ENCODE results near the gene MTG2. TPM values are rescaled to one million over a fixed set of nuclear protein-coding genes. Genes with fewer than 3 reads are reported as not detected.

MTG2 gene
- total and polyA plus RNA-seq, 2 of the 13 experiments (the other 11 are each of a cell fraction or from before 2014, with no cell fraction given), result 20.4 to 37.8 TPM

- TF ChIP-seq THRA (CRISPR knock-in tag; IDR thresholded peaks at IDR 0.05; ENCODE audit: borderline replicate concordance) (no peak), TRIM24 (CRISPR knock-in tag; IDR thresholded peaks at IDR 0.05) (no peak), KAT2B (IDR thresholded peaks at IDR 0.05; ENCODE audit: borderline replicate concordance, low read depth, low read length) (no peak), ZNF792 (CRISPR knock-in tag; IDR thresholded peaks at IDR 0.05) (no peak), ZNF550 (CRISPR knock-in tag; IDR thresholded peaks at IDR 0.05; ENCODE audit: borderline replicate concordance) (0 out of 2 replicates have a peak, but pooled peaks have one; percentile 34), ZNF138 (CRISPR knock-in tag; IDR thresholded peaks at IDR 0.05; ENCODE audit: low read depth) (no peak), CCDC6 (CRISPR knock-in tag; IDR thresholded peaks at IDR 0.05) (no peak), THAP7 (CRISPR knock-in tag; IDR thresholded peaks at IDR 0.05) (no peak), SNAI1 (CRISPR knock-in tag; IDR thresholded peaks at IDR 0.05; ENCODE audit: borderline replicate concordance) (no peak), SIN3A (IDR thresholded peaks at IDR 0.05; ENCODE audit: borderline replicate concordance, low read depth, low read length) (peak; percentile 19; the same call in 1 of the 2 replicates), ADNP (CRISPR knock-in tag; IDR thresholded peaks at IDR 0.05) (no peak), ZNF609 (CRISPR knock-in tag; IDR thresholded peaks at IDR 0.05; ENCODE audit: borderline replicate concordance) (no peak), HMGXB3 (CRISPR knock-in tag; IDR thresholded peaks at IDR 0.05; ENCODE audit: borderline replicate concordance) (no peak), ZNF224 (CRISPR knock-in tag; IDR thresholded peaks at IDR 0.05) (no peak), ZNF780A (CRISPR knock-in tag; IDR thresholded peaks at IDR 0.05) (no peak), CCAR2 (optimal IDR thresholded peaks at IDR 0.05; ENCODE audit: low read depth, low read length) (no peak), CTCF (CRISPR knock-in tag; IDR thresholded peaks at IDR 0.05) (peak; percentile 34)
Observed at GRCh38 chr20:62148908-62149314, 33.9 kb upstream of the MTG2 start (continued).

Data from HepG2 (cell line).